Keratinocyte (primary cell): ENCODE measurements around the gene MGAT5. TPM values are rescaled to one million over a fixed set of nuclear protein-coding genes. Genes with fewer than 3 reads are reported as not detected.

Source experiments
- DNase-seq: peaks from one replicate; pipeline ENCODE4 v3.0.0-alpha.2; 2011; ENCODE audit warnings: low read depth, missing footprints, low spot score
- FAIRE-seq: peaks from 2 replicates; lab custom pipeline; 2011; peaks lifted over from hg19 to GRCh38; lab: Jason Lieb, UNC
- H2AFZ ChIP-seq: 2 replicates; pipeline ENCODE4 v1.6.0; 2012; ENCODE audit warnings: low read length, control low read depth, inconsistent platforms; ENCODE audit not compliant: control insufficient read depth
- H3K27ac ChIP-seq: 2 replicates; pipeline ENCODE4 v1.5.1; 2011; ENCODE audit warnings: low read length; ENCODE audit not compliant: control insufficient read depth, insufficient read depth
- H3K27me3 ChIP-seq: 3 replicates; pipeline ENCODE4 v1.6.0; 2011; ENCODE audit warnings: low read length; ENCODE audit not compliant: control insufficient read depth, insufficient read depth; ENCODE audit errors: extremely low read depth
- H3K36me3 ChIP-seq, 2 experiments: 2 replicates in 1 of 2; 3 replicates in 1 of 2; pipeline ENCODE4 v1.5.1; 2011; ENCODE audit warnings: low read length in 2 of 2, mild to moderate bottlenecking in 1 of 2; ENCODE audit not compliant: control insufficient read depth in 2 of 2, insufficient read depth in 2 of 2; ENCODE audit errors: extremely low read depth in 1 of 2
- H3K4me1 ChIP-seq: 3 replicates; pipeline ENCODE4 v1.5.1; 2011; ENCODE audit warnings: low read length; ENCODE audit not compliant: control insufficient read depth, insufficient read depth; ENCODE audit errors: extremely low read depth
- H3K4me2 ChIP-seq: 3 replicates; pipeline ENCODE4 v1.6.0; 2011; ENCODE audit warnings: low read depth, low read length; ENCODE audit not compliant: control insufficient read depth, insufficient read depth; ENCODE audit errors: extremely low read depth
- H3K4me3 ChIP-seq, 3 experiments: fragments of 200-600 bp in 1 of 3; sonication (generic) in 1 of 3; 2 replicates in 2 of 3; 3 replicates in 1 of 3; pipeline ENCODE4 v1.5.1; 2011 to 2016; ENCODE audit warnings: low read length in 3 of 3, mild to moderate bottlenecking in 3 of 3, control low read depth in 2 of 3, inconsistent platforms in 1 of 3, low read depth in 1 of 3, mixed read lengths in 1 of 3, mixed run types in 1 of 3, moderate library complexity in 1 of 3; ENCODE audit not compliant: control insufficient read depth in 2 of 3, insufficient read depth in 2 of 3; ENCODE audit errors: extremely low read depth in 1 of 3
- H3K79me2 ChIP-seq: 2 replicates; pipeline ENCODE4 v1.6.0; 2012; ENCODE audit warnings: low read length; ENCODE audit not compliant: control insufficient read depth, insufficient read depth
- H3K9ac ChIP-seq: 3 replicates; pipeline ENCODE4 v1.6.0; 2011; ENCODE audit warnings: low read length; ENCODE audit not compliant: control insufficient read depth, insufficient read depth; ENCODE audit errors: extremely low read depth
- H3K9me1 ChIP-seq: 3 replicates; pipeline ENCODE4 v1.6.0; 2011; ENCODE audit warnings: low read length; ENCODE audit not compliant: control insufficient read depth, insufficient read depth; ENCODE audit errors: extremely low read depth
- H3K9me3 ChIP-seq: 2 replicates; pipeline ENCODE4 v1.5.1; 2012; ENCODE audit warnings: low read depth, low read length; ENCODE audit not compliant: control insufficient read depth
- H4K20me1 ChIP-seq: 3 replicates; pipeline ENCODE4 v1.6.0; 2011; ENCODE audit warnings: low read length; ENCODE audit not compliant: control insufficient read depth, insufficient read depth; ENCODE audit errors: extremely low read depth
- EZH2 ChIP-seq: IDR thresholded peaks from one replicate; pipeline ENCODE4 v1.6.1; 2012; ENCODE audit warnings: inconsistent platforms, mild to moderate bottlenecking, low read length, moderate library complexity
- dilution Hi-C: fragments of 300-500 bp; cut with MboI; formaldehyde crosslinking; loops from one replicate; pipeline ENCODE4 v1.7.0; 2020; ENCODE audit warnings: low sequenced_read_pairs; ENCODE audit not compliant: extremely low pct_ligation_motif_present
- polyA plus RNA-seq, 5 experiments: library from polyadenylated mRNA; depleted of rRNA in 3 of 5; stranded (reverse) in 3 of 5; stranded (forward) in 1 of 5; unstranded in 1 of 5; fragments of >200 nt; gene quantifications; 1 replicate in 1 of 5; 2 replicates in 3 of 5; 3 replicates in 1 of 5; pipeline versions ENCODE4 v1.2.1 to v1.2.3, GENCODE V29; 2011 to 2012; ENCODE audit warnings: missing spikeins in 2 of 5, low read depth in 1 of 5, low replicate concordance in 1 of 5
- TF ChIP-seq, protein P1 (sequence below), 3 experiments: IDR thresholded peaks in 1 of 3; conservative IDR thresholded peaks in 1 of 3; optimal IDR thresholded peaks in 1 of 3; 2 replicates in 2 of 3; 3 replicates in 1 of 3; pipeline versions ENCODE3 to v1.5.1; 2011; ENCODE audit warnings: low read length in 3 of 3, mild to moderate bottlenecking in 3 of 3, moderate library complexity in 2 of 3, control low read depth in 1 of 3, inconsistent platforms in 1 of 3; ENCODE audit not compliant: insufficient read depth in 2 of 3; ENCODE audit errors: extremely low read depth in 1 of 3

MGAT5 gene
- polyA plus RNA-seq, 1 donor (not counting 4 experiments of a cell fraction or from before 2014, with no cell fraction given): 23.0 TPM

DNA sequence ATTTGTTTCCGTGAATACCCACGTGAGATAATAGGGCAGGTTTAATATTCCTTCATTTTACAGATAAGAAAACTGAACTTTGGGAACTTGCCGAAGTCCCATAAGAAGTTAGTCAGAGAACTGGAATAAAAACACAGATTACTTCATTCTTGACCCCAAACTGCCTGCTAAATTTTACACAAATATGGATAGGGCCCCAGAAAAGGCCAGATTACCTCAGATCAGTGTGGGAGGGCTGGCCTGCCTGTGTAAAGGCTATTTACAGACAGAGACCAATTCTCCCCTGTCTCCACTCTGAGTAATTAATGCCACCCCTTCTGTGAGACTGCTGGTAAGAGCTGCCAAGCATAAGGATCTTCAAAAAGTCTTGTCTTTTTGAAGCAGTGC, 139.2 kb downstream of the MGAT5 start:
- Histone ChIP-seq H4K20me1 (no peaks in the 10 kb centered on the region), H3K4me1 (peaks cover 20% of the 10 kb centered on the region), H3K4me2 (no peak overlapping the region), H3K36me3 (peaks cover 5 to 6% of the 10 kb centered on the region in 2 experiments), H3K9ac (no peak overlapping the region), H3K27ac (no peak overlapping the region), H3K27me3 (no peaks in the 10 kb centered on the region), H3K9me1 (no peaks in the 10 kb centered on the region), H3K9me3 (no peaks in the 10 kb centered on the region), H3K79me2 (no peaks in the 10 kb centered on the region), H3K4me3 (no peak overlapping the region), H2AFZ (no peak overlapping the region)
- dilution Hi-C loops: no loop called here
- TF ChIP-seq EZH2: no peak
- TF ChIP-seq, protein P1, sequence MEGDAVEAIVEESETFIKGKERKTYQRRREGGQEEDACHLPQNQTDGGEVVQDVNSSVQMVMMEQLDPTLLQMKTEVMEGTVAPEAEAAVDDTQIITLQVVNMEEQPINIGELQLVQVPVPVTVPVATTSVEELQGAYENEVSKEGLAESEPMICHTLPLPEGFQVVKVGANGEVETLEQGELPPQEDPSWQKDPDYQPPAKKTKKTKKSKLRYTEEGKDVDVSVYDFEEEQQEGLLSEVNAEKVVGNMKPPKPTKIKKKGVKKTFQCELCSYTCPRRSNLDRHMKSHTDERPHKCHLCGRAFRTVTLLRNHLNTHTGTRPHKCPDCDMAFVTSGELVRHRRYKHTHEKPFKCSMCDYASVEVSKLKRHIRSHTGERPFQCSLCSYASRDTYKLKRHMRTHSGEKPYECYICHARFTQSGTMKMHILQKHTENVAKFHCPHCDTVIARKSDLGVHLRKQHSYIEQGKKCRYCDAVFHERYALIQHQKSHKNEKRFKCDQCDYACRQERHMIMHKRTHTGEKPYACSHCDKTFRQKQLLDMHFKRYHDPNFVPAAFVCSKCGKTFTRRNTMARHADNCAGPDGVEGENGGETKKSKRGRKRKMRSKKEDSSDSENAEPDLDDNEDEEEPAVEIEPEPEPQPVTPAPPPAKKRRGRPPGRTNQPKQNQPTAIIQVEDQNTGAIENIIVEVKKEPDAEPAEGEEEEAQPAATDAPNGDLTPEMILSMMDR (optimal IDR thresholded peaks at IDR 0.05 in 1 of 3, IDR thresholded peaks at IDR 0.05 in 1 of 3, conservative IDR thresholded peaks at IDR 0.05 in 1 of 3; ENCODE audit: extremely low read depth in 1 of 3, insufficient read depth in 2 of 3, low read length in 3 of 3): no peak
- FAIRE-seq (no peak), DNase-seq (no peak)

DNA sequence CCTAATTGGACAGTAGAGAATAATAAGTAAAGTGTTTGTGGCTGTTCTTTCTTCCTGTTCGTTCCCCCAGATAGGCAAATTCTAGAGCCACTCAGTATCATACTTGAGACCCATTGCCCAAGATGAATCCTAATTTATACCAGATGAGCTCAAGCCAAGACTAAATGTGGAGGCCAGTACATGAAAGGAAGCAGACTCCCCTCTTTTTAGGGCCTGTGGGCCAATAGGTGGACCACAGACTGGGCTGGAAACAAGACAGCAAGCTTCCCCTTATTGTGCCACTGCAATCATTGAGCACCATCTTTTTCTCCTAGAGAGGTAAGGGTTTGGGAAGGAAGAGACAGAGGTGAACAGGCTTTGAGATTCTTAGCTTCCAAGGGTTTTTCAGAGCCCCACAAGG, 141.9 kb downstream of the MGAT5 start:
- Histone ChIP-seq H3K4me3 (no peak overlapping the region), H3K9ac (no peak overlapping the region), H3K79me2 (no peaks in the 10 kb centered on the region), H3K27me3 (no peaks in the 10 kb centered on the region), H4K20me1 (no peaks in the 10 kb centered on the region), H3K4me1 (peaks cover 35% of the 10 kb centered on the region), H3K36me3 (peaks cover 5 to 6% of the 10 kb centered on the region in 2 experiments), H3K27ac (no peak overlapping the region), H2AFZ (no peak overlapping the region), H3K4me2 (no peak overlapping the region), H3K9me1 (no peaks in the 10 kb centered on the region), H3K9me3 (no peaks in the 10 kb centered on the region)
- dilution Hi-C loops: no loop called here
- TF ChIP-seq, protein P1 (optimal IDR thresholded peaks at IDR 0.05 in 1 of 3, IDR thresholded peaks at IDR 0.05 in 1 of 3, conservative IDR thresholded peaks at IDR 0.05 in 1 of 3; ENCODE audit: extremely low read depth in 1 of 3, insufficient read depth in 2 of 3, low read length in 3 of 3): no peak
- no peak for TF ChIP-seq EZH2
- FAIRE-seq: no peak
- no peak for DNase-seq
